ENCODE results near the gene ATP6V0A1. TPM values are rescaled to one million over a fixed set of nuclear protein-coding genes. Genes with fewer than 3 reads are reported as not detected.
"Not testable (repeated sequence)": the region's sequence is repeated elsewhere in the genome, so short reads cannot be mapped to it uniquely, and the experiment has no call there.

The ATP6V0A1 gene
- total RNA-seq, 1 donor = 40.0 TPM

DNA sequence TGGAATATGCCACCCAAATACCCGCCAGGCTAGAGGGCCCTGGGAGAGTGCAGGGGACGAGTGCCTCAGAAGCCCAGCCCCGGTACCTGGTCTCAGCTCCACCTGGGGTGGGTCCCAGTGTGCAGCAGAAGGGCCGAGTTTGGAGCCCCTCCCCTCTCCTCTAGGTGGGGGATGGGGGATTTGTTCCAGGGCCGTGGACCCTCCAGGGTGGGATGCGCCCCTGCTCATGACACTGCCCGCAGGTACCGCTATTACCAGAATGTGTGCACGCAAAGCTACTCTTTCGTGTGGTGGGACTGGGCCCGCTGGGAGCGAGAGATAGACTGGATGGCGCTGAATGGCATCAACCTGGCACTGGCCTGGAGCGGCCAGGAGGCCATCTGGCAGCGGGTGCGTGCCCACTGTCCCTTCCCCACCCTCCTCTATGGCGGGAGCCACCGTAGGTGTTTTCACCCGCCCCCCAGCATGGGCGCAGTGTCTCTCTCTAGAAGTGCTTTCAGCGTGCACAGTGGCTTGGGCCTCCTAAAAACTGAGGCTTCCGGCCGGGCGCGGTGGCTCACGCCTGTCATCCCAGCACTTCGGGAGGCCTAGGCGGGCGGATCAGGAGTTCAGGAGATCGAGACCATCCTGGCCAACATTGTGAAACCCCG is 78.6 kb downstream of the ATP6V0A1 start:
- no peak for DNase-seq (ENCODE audit: low read depth)

DNA sequence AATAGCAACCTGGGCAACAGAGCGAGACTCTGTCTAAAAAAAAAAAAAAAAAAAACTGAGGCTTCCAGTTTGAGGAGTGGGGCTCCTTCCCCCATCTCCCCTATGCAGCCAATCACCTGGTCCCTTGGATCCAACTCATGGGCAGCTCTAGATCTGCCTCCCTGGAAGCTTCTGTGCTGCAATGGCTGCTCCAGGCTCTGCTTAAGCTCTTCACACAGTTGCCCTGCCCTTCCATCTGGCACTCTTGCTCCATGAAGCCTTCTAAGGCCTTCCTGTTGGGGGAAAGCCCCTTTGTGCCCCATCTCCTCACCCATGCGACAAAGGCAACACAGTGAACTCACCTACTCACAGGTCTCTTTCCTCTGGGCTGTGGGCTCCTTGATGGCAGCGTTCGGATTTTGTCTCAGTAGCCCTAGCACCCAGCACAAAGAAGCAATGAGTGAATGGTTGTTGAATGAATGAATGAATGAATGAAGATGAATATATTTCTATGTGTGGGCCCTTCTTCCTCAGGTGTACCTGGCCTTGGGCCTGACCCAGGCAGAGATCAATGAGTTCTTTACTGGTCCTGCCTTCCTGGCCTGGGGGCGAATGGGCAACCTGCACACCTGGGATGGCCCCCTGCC is 79.3 kb downstream of the ATP6V0A1 start:
- DNase-seq (ENCODE audit: low read depth) = no peak
- H3K4me3 ChIP-seq (ENCODE audit: low read depth, low read length) = peak overlapping the region; percentile 6
- TF ChIP-seq, protein P1, sequence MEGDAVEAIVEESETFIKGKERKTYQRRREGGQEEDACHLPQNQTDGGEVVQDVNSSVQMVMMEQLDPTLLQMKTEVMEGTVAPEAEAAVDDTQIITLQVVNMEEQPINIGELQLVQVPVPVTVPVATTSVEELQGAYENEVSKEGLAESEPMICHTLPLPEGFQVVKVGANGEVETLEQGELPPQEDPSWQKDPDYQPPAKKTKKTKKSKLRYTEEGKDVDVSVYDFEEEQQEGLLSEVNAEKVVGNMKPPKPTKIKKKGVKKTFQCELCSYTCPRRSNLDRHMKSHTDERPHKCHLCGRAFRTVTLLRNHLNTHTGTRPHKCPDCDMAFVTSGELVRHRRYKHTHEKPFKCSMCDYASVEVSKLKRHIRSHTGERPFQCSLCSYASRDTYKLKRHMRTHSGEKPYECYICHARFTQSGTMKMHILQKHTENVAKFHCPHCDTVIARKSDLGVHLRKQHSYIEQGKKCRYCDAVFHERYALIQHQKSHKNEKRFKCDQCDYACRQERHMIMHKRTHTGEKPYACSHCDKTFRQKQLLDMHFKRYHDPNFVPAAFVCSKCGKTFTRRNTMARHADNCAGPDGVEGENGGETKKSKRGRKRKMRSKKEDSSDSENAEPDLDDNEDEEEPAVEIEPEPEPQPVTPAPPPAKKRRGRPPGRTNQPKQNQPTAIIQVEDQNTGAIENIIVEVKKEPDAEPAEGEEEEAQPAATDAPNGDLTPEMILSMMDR (IDR thresholded peaks at IDR 0.05; ENCODE audit: insufficient read depth, low read length) = no peak

More for the DNA sequence above, 78.6 kb downstream of the ATP6V0A1 start:
- peak overlapping the region; percentile 83 for H3K4me3 ChIP-seq (ENCODE audit: low read depth, low read length)
- TF ChIP-seq, protein P1 (IDR thresholded peaks at IDR 0.05; ENCODE audit: insufficient read depth, low read length) = no peak

DNA sequence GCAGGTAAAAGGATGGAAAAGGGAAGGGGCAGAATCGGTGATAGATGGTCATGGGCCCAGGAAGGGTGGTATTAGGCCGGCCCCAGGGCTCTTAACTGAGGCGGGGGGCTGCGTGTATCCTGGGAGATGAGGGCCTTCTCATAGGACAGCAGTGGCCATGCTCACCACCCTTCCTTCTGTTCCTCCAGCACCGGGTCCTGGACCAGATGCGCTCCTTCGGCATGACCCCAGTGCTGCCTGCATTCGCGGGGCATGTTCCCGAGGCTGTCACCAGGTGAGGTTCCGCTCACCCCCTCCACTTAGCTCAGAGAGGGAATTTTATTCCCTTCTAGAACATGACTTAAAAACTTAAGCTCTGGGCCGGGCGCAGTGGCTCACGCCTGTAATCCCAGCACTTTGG is 79.8 kb downstream of the ATP6V0A1 start:
- no peak for DNase-seq (ENCODE audit: low read depth)
- TF ChIP-seq, protein P1 (IDR thresholded peaks at IDR 0.05; ENCODE audit: insufficient read depth, low read length) = no peak
- no peak overlapping the region for H3K4me3 ChIP-seq (ENCODE audit: low read depth, low read length)

DNA sequence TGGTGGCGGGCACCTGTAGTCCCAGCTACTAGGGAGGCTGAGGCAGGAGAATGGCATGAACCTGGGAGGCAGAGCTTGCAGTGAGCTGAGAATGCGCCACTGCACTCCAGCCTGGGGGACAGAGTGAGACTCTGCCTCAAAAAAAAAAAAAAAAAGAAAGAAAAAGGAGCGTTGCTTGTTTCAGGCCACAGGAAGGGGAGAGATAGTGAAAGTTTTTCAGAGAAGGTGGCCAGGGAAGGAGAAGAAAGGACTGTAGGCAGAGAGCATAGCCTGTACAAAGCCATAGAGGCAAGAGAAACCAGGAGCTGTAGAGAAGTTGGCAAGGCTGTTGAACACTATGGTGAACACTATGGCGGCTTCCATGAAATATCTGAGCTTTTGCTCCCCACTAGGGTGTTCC is 81.9 kb downstream of the ATP6V0A1 start:
- H3K4me3 ChIP-seq (ENCODE audit: low read depth, low read length); DNase-seq (ENCODE audit: low read depth): not testable (repeated sequence)

DNA sequence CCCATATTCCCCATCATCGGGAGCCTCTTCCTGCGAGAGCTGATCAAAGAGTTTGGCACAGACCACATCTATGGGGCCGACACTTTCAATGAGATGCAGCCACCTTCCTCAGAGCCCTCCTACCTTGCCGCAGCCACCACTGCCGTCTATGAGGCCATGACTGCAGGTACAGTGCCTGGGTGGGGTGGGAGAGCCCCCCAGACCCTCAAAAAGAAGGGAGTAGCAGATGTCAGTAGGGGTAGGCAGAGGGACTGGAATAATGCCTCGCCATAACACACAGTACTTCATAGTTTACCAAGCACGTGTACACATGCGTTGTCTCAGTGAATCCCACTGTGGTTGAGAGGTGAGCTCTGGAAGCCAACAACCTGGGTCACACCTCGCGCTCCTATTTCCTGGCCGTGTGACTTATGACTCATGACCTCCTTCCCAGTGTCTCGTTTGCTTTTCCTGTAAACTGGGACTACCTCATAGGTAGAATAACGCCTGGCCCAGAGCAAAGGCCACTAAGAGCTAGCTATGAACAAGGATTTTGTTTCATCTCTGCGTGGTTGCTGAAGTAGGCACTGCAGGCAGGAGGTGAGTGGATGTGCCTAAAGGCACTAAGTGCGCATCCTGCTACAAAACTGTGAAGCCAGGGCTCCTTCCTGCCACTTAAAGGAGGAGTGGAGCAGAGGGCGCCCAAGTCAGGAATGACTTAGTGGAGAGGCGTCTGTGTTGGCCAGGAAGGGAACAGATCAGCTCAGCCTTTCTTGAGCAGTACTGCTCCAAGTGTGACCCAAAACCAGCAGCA is 82.6 kb downstream of the ATP6V0A1 start:
- no peak for DNase-seq (ENCODE audit: low read depth)
- TF ChIP-seq, protein P1 (IDR thresholded peaks at IDR 0.05; ENCODE audit: insufficient read depth, low read length) = no peak
- no peak overlapping the region for H3K4me3 ChIP-seq (ENCODE audit: low read depth, low read length)

DNA sequence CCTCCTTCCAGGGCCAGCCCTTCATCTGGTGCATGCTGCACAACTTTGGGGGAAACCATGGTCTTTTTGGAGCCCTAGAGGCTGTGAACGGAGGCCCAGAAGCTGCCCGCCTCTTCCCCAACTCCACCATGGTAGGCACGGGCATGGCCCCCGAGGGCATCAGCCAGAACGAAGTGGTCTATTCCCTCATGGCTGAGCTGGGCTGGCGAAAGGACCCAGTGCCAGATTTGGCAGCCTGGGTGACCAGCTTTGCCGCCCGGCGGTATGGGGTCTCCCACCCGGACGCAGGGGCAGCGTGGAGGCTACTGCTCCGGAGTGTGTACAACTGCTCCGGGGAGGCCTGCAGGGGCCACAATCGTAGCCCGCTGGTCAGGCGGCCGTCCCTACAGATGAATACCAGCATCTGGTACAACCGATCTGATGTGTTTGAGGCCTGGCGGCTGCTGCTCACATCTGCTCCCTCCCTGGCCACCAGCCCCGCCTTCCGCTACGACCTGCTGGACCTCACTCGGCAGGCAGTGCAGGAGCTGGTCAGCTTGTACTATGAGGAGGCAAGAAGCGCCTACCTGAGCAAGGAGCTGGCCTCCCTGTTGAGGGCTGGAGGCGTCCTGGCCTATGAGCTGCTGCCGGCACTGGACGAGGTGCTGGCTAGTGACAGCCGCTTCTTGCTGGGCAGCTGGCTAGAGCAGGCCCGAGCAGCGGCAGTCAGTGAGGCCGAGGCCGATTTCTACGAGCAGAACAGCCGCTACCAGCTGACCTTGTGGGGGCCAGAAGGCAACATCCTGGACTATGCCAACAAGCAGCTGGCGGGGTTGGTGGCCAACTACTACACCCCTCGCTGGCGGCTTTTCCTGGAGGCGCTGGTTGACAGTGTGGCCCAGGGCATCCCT is 84.8 kb downstream of the ATP6V0A1 start:
- DNase-seq (ENCODE audit: low read depth) = no peak
- TF ChIP-seq, protein P1 (IDR thresholded peaks at IDR 0.05; ENCODE audit: insufficient read depth, low read length) = no peak
- no peak overlapping the region for H3K4me3 ChIP-seq (ENCODE audit: low read depth, low read length)

All from fibroblast of the aortic adventitia (primary cell).